ENCODE measurements around the gene KRTAP12-4.
"Not testable (repeated sequence)": the region's sequence is repeated elsewhere in the genome, so short reads cannot be mapped to it uniquely, and the experiment has no call there.

KRTAP12-4 gene

GRCh38 chr21:44681861-44682579, 27.6 kb upstream of the KRTAP12-4 start, which contains the start of gene KRTAP12-1:
TSS of gene KRTAP12-1 (minus strand) at chr21:44682163. CDS start at chr21:44682123, 40 bp downstream.
- Histone ChIP-seq H4K20me1 (no peaks in the 10 kb centered on the region), H3K36me3 (no peaks in the 10 kb centered on the region), H3K9ac (no peak within 1 kb of the TSS), H3K9me3 (replicated peaks in 1 of 11) (peaks cover 0 to 4% (median 0%) of the 10 kb centered on the region in 11 experiments; a peak in 1 of 22 replicates), H3K4me3 (no peak within 1 kb of the TSS), H3K27ac (no peak within 1 kb of the TSS), H3K27me3 (no peaks in the 10 kb centered on the region; a peak in 1 of 22 replicates), H3K4me1 (peaks cover 0 to 9% (median 0%) of the 10 kb centered on the region in 10 experiments; a peak in 3 of 20 replicates), H3K4me2 (no peak within 1 kb of the TSS)
- TF ChIP-seq Cebpa-rat (IDR thresholded peaks at IDR 0.05) = no peak

GRCh38 chr21:44681152-44681551, 26.7 kb upstream of the KRTAP12-4 start:
- Histone ChIP-seq H3K36me3 (no peaks in the 10 kb centered on the region), H3K4me2 (no peak overlapping the region), H3K4me1 (peaks cover 0 to 4% (median 0%) of the 10 kb centered on the region in 10 experiments; a peak in 3 of 20 replicates), H3K4me3 (no peak overlapping the region), H4K20me1 (no peaks in the 10 kb centered on the region), H3K27me3 (no peaks in the 10 kb centered on the region), H3K9ac (no peak overlapping the region), H3K9me3 (replicated peaks in 1 of 11) (peaks cover 0 to 4% (median under 1%) of the 10 kb centered on the region in 11 experiments; a peak in 3 of 22 replicates), H3K27ac (no peak overlapping the region)
- no peak for TF ChIP-seq Cebpa-rat (IDR thresholded peaks at IDR 0.05)

DNA sequence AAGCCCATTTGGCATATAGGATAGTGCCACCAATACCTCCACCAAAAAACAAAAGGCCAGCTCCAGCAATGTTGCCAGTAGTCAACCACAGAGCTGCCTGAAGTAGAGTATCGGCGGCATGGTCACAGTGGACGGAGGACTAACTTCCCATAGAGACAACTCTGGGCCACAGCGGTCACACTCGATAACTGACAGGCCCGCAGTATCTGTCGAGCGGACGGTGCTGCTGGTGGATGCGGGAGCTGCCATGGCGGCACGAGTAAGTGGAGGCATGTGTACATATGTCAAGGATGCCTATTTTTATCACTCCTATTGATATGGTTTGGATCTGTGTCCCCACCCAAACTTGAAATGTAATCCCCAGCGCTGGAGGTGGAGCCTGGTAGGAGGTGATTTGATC, 23.4 kb upstream of the KRTAP12-4 start:
- no peaks in the 10 kb centered on the region for H4K20me1 ChIP-seq
- no peaks in the 10 kb centered on the region for H3K27me3 ChIP-seq
- peaks cover 10 to 32% (median 17%) of the 10 kb centered on the region in 11 experiments for H3K9me3 ChIP-seq (replicated peaks in 1 of 11)
- no peak overlapping the region for H3K4me3 ChIP-seq
- H3K36me3 ChIP-seq = no peaks in the 10 kb centered on the region
- H3K9ac ChIP-seq = no peak overlapping the region
- no peak overlapping the region for H3K4me2 ChIP-seq
- H3K27ac ChIP-seq = no peak overlapping the region
- H3K4me1 ChIP-seq = no peaks in the 10 kb centered on the region
- no peak for TF ChIP-seq Cebpa-rat (IDR thresholded peaks at IDR 0.05)

DNA sequence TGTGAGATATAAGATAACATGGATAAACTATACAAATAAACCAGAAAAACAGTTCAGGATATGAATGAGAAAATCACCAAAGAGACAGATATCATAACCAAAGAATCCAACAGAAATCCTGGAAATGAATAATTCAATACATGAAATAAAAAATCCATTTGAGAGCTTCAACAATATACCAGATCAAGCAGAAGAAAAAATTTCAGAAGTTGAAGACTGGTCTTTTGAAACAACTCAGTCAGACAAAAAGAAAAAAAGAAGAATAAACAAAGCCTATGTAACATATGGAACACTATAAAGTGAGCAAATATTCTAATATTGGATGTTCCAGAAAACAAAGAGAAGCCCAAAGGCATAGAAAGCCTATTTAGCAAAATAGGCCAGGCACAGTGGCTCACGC, 17.5 kb upstream of the KRTAP12-4 start:
- Histone ChIP-seq H3K9me3 (replicated peaks in 1 of 11) (peaks cover 54 to 80% (median 63%) of the 10 kb centered on the region in 11 experiments), H3K4me1 (no peaks in the 10 kb centered on the region), H3K4me3 (no peak overlapping the region), H3K9ac (no peak overlapping the region), H3K27ac (no peak overlapping the region), H3K4me2 (no peak overlapping the region), H3K27me3 (no peaks in the 10 kb centered on the region), H3K36me3 (0 out of 22 replicates have a peak, but pooled peaks cover 0 to 5% (median 0%) of the 10 kb centered on the region in 11 experiments), H4K20me1 (no peaks in the 10 kb centered on the region)
- TF ChIP-seq Cebpa-rat (IDR thresholded peaks at IDR 0.05) = no peak

DNA sequence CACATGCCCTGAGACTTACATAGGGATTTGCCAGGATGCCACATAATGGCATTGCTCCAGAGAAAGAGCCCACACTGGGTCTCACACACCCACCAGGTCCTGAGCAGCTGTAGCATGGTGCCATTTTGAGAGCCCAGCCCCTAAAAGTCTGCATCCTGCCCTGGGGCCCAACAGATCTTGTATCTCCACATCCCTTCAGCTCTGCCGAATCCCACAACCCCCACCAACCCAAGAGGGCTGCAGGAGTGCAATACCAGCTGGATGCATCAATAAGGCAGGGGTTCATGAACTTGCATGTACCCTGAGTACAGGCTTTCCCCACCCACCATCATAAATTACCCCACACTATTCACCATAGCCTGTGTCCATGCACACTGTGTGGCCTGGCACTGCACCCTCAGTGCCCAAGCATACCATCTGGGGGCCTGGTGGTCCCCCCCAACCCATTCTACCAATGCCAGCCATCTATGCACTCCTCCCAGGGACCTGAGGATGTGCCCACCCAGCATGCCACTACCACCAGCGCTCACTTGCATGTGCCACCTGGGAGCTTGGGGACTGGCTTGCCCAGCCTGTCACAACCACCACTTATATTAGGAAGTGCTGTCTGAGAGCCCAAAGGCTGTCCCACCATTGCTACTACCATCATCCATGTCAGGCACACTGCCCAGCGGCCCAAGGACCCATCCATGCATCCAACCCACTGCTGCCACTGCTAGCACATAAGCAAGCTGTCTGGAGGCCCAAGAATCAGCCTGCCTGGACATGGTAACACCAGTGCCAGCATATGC, 16.4 kb upstream of the KRTAP12-4 start:
- H3K27ac ChIP-seq = no peak overlapping the region
- TF ChIP-seq Cebpa-rat (IDR thresholded peaks at IDR 0.05) = no peak
- peaks cover 54 to 76% (median 61%) of the 10 kb centered on the region in 11 experiments for H3K9me3 ChIP-seq (replicated peaks in 1 of 11)
- no peak overlapping the region for H3K9ac ChIP-seq
- no peaks in the 10 kb centered on the region for H3K27me3 ChIP-seq
- no peak overlapping the region for H3K4me2 ChIP-seq
- no peaks in the 10 kb centered on the region for H4K20me1 ChIP-seq
- 0 out of 22 replicates have a peak, but pooled peaks cover 0 to 5% (median 0%) of the 10 kb centered on the region in 11 experiments for H3K36me3 ChIP-seq
- H3K4me3 ChIP-seq = no peak overlapping the region
- H3K4me1 ChIP-seq = no peaks in the 10 kb centered on the region

DNA sequence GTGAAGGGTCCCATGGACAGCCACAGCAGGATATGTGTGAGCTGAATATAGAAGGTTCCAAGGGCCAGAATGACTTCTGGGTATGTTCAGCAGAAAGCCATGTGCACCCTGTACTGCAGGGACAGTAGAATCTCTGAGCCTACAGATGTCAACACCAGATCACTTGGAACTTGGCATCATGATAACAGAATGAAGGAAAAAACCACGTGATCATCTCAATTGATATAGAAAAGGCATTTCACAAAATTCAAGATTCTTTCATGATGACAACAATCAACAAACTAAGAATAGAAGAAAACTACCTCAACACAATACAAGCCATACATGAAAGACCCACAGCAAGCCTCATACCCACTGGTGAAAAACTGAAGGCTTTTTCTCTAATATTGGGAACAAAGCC, 13.2 kb upstream of the KRTAP12-4 start:
- H3K9ac ChIP-seq = no peak overlapping the region
- H3K27me3 ChIP-seq = no peaks in the 10 kb centered on the region
- H4K20me1 ChIP-seq = no peaks in the 10 kb centered on the region
- H3K36me3 ChIP-seq = 0 out of 22 replicates have a peak, but pooled peaks cover 0 to 5% (median 0%) of the 10 kb centered on the region in 11 experiments
- no peak overlapping the region for H3K4me2 ChIP-seq
- H3K9me3 ChIP-seq (replicated peaks in 1 of 11) = peaks cover 43 to 71% (median 54%) of the 10 kb centered on the region in 11 experiments
- H3K4me1 ChIP-seq = no peaks in the 10 kb centered on the region
- no peak overlapping the region for H3K4me3 ChIP-seq
- TF ChIP-seq Cebpa-rat (IDR thresholded peaks at IDR 0.05) = no peak
- H3K27ac ChIP-seq = no peak overlapping the region

- no peaks in the 10 kb centered on the region for H4K20me1 ChIP-seq
- no peaks in the 10 kb centered on the region for H3K27me3 ChIP-seq
- no peak within 1 kb of the TSS for H3K4me3 ChIP-seq
- no peaks in the 10 kb centered on the region for H3K4me1 ChIP-seq
- H3K27ac ChIP-seq = no peak within 1 kb of the TSS
- no peak within 1 kb of the TSS for H3K4me2 ChIP-seq
- H3K36me3 ChIP-seq = 0 out of 22 replicates have a peak, but pooled peaks cover 0 to 5% (median 0%) of the 10 kb centered on the region in 11 experiments
- peaks cover 35 to 65% (median 46%) of the 10 kb centered on the region in 11 experiments for H3K9me3 ChIP-seq (replicated peaks in 1 of 11)
- no peak within 1 kb of the TSS for H3K9ac ChIP-seq
- no peak for TF ChIP-seq Cebpa-rat (IDR thresholded peaks at IDR 0.05)
Observed at GRCh38 chr21:44666401-44667320, 12.2 kb upstream of the KRTAP12-4 start, which contains the start of gene KRTAP12-2. TSS of gene KRTAP12-2 (minus strand) at chr21:44666927. CDS start at chr21:44666886, 41 bp downstream.

DNA sequence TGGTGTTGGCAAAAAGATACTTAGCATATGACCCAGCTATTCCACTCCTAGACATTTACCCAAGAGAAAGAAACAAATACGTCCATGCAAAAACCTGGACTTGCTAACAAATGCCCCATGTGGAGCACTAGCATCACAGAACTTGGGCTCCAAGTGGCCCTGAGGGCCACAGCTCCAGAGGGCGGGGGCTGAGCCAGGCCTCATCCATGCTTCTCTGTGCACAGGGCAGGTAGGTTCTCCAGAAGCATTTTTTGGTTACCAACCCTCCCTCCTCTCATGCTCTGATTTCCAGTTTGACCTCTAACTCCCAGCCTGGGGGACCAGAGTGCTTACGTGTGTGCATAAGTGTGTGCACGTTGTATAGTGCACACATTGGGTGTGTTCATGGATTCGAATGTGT, 10.2 kb upstream of the KRTAP12-4 start:
- no peak overlapping the region for H3K4me2 ChIP-seq
- no peak overlapping the region for H3K9ac ChIP-seq
- no peaks in the 10 kb centered on the region for H3K27me3 ChIP-seq
- TF ChIP-seq Cebpa-rat (IDR thresholded peaks at IDR 0.05) = no peak
- no peak overlapping the region for H3K4me3 ChIP-seq
- no peaks in the 10 kb centered on the region for H4K20me1 ChIP-seq
- no peak overlapping the region for H3K27ac ChIP-seq
- H3K9me3 ChIP-seq (replicated peaks in 1 of 11) = peaks cover 18 to 46% (median 29%) of the 10 kb centered on the region in 11 experiments
- H3K36me3 ChIP-seq = no peaks in the 10 kb centered on the region
- H3K4me1 ChIP-seq = peaks cover 0 to under 1% (median 0%) of the 10 kb centered on the region in 10 experiments; a peak in 3 of 20 replicates

- not testable (repeated sequence) for H3K9ac ChIP-seq, H3K27me3 ChIP-seq, H3K27ac ChIP-seq, H3K4me2 ChIP-seq, H3K4me3 ChIP-seq, H4K20me1 ChIP-seq, H3K36me3 ChIP-seq
- Histone ChIP-seq H3K4me1 (peaks cover 26 to 30% (median 29%) of the 10 kb centered on the region in 10 experiments), H3K9me3 (replicated peaks in 1 of 11) (peaks cover 18 to 41% (median 27%) of the 10 kb centered on the region in 11 experiments)
Observed at GRCh38 chr21:44661567-44661966, 7.1 kb upstream of the KRTAP12-4 start.
